Measurements from ENCODE around the gene ROM1. TPM values are rescaled to one million over a fixed set of nuclear protein-coding genes. Genes with fewer than 3 reads are reported as not detected.

Gene ROM1
- total RNA-seq, 1 experiment from 2014 or later: 2.7 TPM

DNA sequence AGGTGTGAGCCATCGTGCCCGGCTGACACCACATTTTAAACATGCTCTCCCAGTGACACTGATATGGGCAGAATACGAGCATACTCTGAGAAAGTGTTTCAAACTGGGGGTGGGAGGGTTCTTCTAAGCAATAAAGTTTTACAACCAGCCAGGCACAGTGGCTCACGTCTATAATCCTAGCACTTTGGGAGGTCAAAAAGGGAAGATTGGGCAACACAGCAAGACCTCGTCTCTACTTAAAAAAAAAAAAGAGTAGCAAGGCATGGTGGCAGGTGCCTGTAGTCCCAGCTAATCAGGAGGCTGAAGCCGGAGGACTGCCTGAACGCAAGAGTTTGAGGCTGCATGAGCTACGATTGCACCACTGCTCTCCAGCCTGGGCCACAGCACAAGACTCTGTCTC, 31.2 kb downstream of the ROM1 start:
- in situ Hi-C loops (cut with HindIII; ENCODE audit: low pct_unique_long_range_greater_than_20kb, low sequenced_read_pairs) (no loop called here), intact Hi-C loops (cut with micrococcal nuclease; ENCODE audit: unreplicated experiment) (no loop called here)
- TF ChIP-seq SIN3A (IDR thresholded peaks at IDR 0.05; ENCODE audit: borderline replicate concordance, insufficient read depth, low read depth, low read length): no peak
- no peak for TF ChIP-seq TCF7L2 (IDR thresholded peaks at IDR 0.05; ENCODE audit: low read depth, low read length)
- ATAC-seq (no peak), DNase-seq (ENCODE audit: low read depth, low spot score) (no peak)
- Histone ChIP-seq H3K27me3 (ENCODE audit: control insufficient read depth, insufficient read depth, low read length) (no peaks in the 10 kb centered on the region), H3K9me3 (ENCODE audit: control insufficient read depth, insufficient read depth, low read depth, low read length) (no peaks in the 10 kb centered on the region), H3K4me1 (ENCODE audit: control insufficient read depth, insufficient read depth, low read length) (peaks cover 21% of the 10 kb centered on the region), H3K4me3 (ENCODE audit: low read depth in 2 of 2, low read length in 2 of 2) (no peak overlapping the region), H3K36me3 (ENCODE audit: control insufficient read depth, insufficient read depth, low read length) (no peaks in the 10 kb centered on the region), H3K27ac (ENCODE audit: low read length) (no peak overlapping the region)
- ChIA-PET POLR2A (no interaction called here), CTCF (no interaction called here)
- BruUV-seq (replicated peaks): no TSS peak

- H3K4me1 ChIP-seq (ENCODE audit: control insufficient read depth, insufficient read depth, low read length): peaks cover 21% of the 10 kb centered on the region
- intact Hi-C loops (cut with micrococcal nuclease; ENCODE audit: unreplicated experiment): no loop called here
- in situ Hi-C loops (cut with HindIII; ENCODE audit: low pct_unique_long_range_greater_than_20kb, low sequenced_read_pairs): no loop called here
- H3K36me3 ChIP-seq (ENCODE audit: control insufficient read depth, insufficient read depth, low read length): no peaks in the 10 kb centered on the region
- no peak for ATAC-seq
- BruUV-seq (replicated peaks): TSS peak; percentile 72
- peak overlapping the region; percentile 69 to 92 for H3K4me3 ChIP-seq (ENCODE audit: low read depth in 2 of 2, low read length in 2 of 2)
- CTCF ChIA-PET: no interaction called here
- POLR2A ChIA-PET: interaction anchor here (0.5 to 0.6 kb wide), 2 partner anchors 23 to 39 kb away, joined by 4 to 13 read pairs; no protein-coding TSS in a partner anchor
- H3K9me3 ChIP-seq (ENCODE audit: control insufficient read depth, insufficient read depth, low read depth, low read length): no peaks in the 10 kb centered on the region
- no peak for DNase-seq (ENCODE audit: low read depth, low spot score)
- TF ChIP-seq, protein P1, sequence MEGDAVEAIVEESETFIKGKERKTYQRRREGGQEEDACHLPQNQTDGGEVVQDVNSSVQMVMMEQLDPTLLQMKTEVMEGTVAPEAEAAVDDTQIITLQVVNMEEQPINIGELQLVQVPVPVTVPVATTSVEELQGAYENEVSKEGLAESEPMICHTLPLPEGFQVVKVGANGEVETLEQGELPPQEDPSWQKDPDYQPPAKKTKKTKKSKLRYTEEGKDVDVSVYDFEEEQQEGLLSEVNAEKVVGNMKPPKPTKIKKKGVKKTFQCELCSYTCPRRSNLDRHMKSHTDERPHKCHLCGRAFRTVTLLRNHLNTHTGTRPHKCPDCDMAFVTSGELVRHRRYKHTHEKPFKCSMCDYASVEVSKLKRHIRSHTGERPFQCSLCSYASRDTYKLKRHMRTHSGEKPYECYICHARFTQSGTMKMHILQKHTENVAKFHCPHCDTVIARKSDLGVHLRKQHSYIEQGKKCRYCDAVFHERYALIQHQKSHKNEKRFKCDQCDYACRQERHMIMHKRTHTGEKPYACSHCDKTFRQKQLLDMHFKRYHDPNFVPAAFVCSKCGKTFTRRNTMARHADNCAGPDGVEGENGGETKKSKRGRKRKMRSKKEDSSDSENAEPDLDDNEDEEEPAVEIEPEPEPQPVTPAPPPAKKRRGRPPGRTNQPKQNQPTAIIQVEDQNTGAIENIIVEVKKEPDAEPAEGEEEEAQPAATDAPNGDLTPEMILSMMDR (IDR thresholded peaks at IDR 0.05): no peak
- TF ChIP-seq SIN3A (IDR thresholded peaks at IDR 0.05; ENCODE audit: borderline replicate concordance, insufficient read depth, low read depth, low read length): no peak
- TF ChIP-seq, protein P2, sequence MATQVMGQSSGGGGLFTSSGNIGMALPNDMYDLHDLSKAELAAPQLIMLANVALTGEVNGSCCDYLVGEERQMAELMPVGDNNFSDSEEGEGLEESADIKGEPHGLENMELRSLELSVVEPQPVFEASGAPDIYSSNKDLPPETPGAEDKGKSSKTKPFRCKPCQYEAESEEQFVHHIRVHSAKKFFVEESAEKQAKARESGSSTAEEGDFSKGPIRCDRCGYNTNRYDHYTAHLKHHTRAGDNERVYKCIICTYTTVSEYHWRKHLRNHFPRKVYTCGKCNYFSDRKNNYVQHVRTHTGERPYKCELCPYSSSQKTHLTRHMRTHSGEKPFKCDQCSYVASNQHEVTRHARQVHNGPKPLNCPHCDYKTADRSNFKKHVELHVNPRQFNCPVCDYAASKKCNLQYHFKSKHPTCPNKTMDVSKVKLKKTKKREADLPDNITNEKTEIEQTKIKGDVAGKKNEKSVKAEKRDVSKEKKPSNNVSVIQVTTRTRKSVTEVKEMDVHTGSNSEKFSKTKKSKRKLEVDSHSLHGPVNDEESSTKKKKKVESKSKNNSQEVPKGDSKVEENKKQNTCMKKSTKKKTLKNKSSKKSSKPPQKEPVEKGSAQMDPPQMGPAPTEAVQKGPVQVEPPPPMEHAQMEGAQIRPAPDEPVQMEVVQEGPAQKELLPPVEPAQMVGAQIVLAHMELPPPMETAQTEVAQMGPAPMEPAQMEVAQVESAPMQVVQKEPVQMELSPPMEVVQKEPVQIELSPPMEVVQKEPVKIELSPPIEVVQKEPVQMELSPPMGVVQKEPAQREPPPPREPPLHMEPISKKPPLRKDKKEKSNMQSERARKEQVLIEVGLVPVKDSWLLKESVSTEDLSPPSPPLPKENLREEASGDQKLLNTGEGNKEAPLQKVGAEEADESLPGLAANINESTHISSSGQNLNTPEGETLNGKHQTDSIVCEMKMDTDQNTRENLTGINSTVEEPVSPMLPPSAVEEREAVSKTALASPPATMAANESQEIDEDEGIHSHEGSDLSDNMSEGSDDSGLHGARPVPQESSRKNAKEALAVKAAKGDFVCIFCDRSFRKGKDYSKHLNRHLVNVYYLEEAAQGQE (IDR thresholded peaks at IDR 0.05; ENCODE audit: insufficient read depth in 1 of 2, low read depth in 2 of 2, low read length in 1 of 2): no peak
- TF ChIP-seq POLR2AphosphoS5 (IDR thresholded peaks at IDR 0.05; ENCODE audit: low read depth, low read length): no peak
- no peak for TF ChIP-seq TCF7L2 (IDR thresholded peaks at IDR 0.05; ENCODE audit: low read depth, low read length)
- peak overlapping the region; percentile 80 for H3K27ac ChIP-seq (ENCODE audit: low read length)
- no peaks in the 10 kb centered on the region for H3K27me3 ChIP-seq (ENCODE audit: control insufficient read depth, insufficient read depth, low read length)
These were observed 32.6 kb downstream of the ROM1 start for GRCh38 chr11:62645671-62645945.

- in situ Hi-C loops (cut with HindIII; ENCODE audit: low pct_unique_long_range_greater_than_20kb, low sequenced_read_pairs) (no loop called here), intact Hi-C loops (cut with micrococcal nuclease; ENCODE audit: unreplicated experiment) (no loop called here)
- ATAC-seq (peak; percentile 98), DNase-seq (ENCODE audit: low read depth, low spot score) (peak; percentile 80)
- H3K4me1 ChIP-seq (ENCODE audit: control insufficient read depth, insufficient read depth, low read length): peaks cover 21% of the 10 kb centered on the region
- no TSS peak for BruUV-seq (replicated peaks)
- peak within 1 kb of the TSS; percentile 69 to 92 for H3K4me3 ChIP-seq (ENCODE audit: low read depth in 2 of 2, low read length in 2 of 2)
- CTCF ChIA-PET: no interaction called here
- POLR2A ChIA-PET: interaction anchor here (0.5 to 0.6 kb wide), 4 partner anchors 10 to 40 kb away, joined by 3 to 13 read pairs (median 6); partner anchors contain the start of genes C11orf98 and CSKMT
- H3K36me3 ChIP-seq (ENCODE audit: control insufficient read depth, insufficient read depth, low read length): no peaks in the 10 kb centered on the region
- H3K27me3 ChIP-seq (ENCODE audit: control insufficient read depth, insufficient read depth, low read length): no peaks in the 10 kb centered on the region
- H3K27ac ChIP-seq (ENCODE audit: low read length): peak within 1 kb of the TSS; percentile 80
- H3K9me3 ChIP-seq (ENCODE audit: control insufficient read depth, insufficient read depth, low read depth, low read length): no peaks in the 10 kb centered on the region
- TF ChIP-seq, protein P1 (IDR thresholded peaks at IDR 0.05): no peak
- TF ChIP-seq POLR2AphosphoS5 (IDR thresholded peaks at IDR 0.05; ENCODE audit: low read depth, low read length): peak; percentile 97
- peak; percentile 84; the same call in 1 of the 2 replicates for TF ChIP-seq SIN3A (IDR thresholded peaks at IDR 0.05; ENCODE audit: borderline replicate concordance, insufficient read depth, low read depth, low read length)
- TF ChIP-seq TCF7L2 (IDR thresholded peaks at IDR 0.05; ENCODE audit: low read depth, low read length): no peak
These were observed 33.1 kb downstream of the ROM1 start, which contains the start of gene GANAB for GRCh38 chr11:62645946-62646824. Gene GANAB, minus strand, starts transcription at chr11:62646613. Its CDS starts 14 bp downstream, at chr11:62646599.

Data from Panc1 (cell line).